ENCODE data around the gene FAM117A. TPM values are rescaled to one million over a fixed set of nuclear protein-coding genes. Genes with fewer than 3 reads are reported as not detected.

Gene FAM117A
- total and polyA plus RNA-seq, 10 of the 15 experiments (the other 5 are each of a cell fraction or from before 2014, with no cell fraction given) = 2.1 to 29.6 (median 20.0) TPM

DNA sequence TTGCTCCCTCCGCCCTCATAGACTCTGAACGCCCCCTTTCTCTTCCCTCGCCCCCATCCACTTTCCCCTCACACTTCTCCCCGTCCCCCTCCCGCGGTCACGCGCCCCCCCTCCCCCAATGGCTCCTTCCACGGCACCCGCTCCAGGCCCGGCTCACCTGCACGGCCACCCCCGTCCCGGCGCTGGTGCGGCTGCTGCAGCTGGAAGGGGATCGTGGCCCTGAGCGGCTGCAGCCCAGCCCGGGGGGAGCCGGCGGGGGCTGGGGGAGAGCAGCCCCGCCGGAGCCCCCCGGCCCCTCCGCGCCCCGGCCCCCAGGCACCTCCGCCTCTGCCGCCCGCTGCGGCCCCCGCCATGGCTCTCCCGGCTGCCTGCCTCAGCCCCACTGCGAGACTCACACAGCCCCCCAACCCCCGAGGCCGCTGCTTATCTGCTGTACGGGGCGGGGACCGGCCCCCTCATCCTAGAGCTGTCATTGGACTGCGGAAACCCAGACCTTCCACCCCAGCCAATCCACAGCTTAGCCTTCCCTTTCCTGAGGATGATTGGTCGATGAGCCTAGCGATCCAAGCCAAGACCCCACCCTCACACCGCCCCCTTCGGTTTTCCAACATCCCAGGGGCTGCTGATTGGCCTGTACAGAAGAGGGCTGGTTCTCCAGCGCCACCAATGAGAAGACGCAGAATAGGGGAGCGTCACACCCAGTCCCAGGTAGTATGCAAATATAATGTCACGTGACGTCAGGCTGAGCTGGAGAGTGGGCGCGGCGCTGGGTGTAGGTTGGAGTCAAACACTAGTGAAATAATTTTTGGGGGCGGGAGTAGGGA is at the start of gene FAM117A (continued):
- peak; percentile 28 for TF ChIP-seq E4F1 (IDR thresholded peaks at IDR 0.05; ENCODE audit: borderline replicate concordance, partially characterized antibody)
- peak; percentile 92; the same call in 2 of the 3 replicates for TF ChIP-seq POU2F2 (IDR thresholded peaks at IDR 0.05; ENCODE audit: borderline replicate concordance, low read depth, low read length)
- TF ChIP-seq RB1 (IDR thresholded peaks at IDR 0.05; ENCODE audit: borderline replicate concordance) = no peak
- no peak for TF ChIP-seq ZBTB33 (IDR thresholded peaks at IDR 0.05)
- TF ChIP-seq SIX5 (IDR thresholded peaks at IDR 0.05; ENCODE audit: low read depth, low read length, severe bottlenecking) = no peak
- TF ChIP-seq NFIC (IDR thresholded peaks at IDR 0.05; ENCODE audit: low read depth, low read length) = no peak
- no peak for TF ChIP-seq ZNF207 (IDR thresholded peaks at IDR 0.05; ENCODE audit: borderline replicate concordance)
- TF ChIP-seq RAD51 (IDR thresholded peaks at IDR 0.05) = peak; percentile 100
- TF ChIP-seq SRF (IDR thresholded peaks at IDR 0.05; ENCODE audit: low read depth in 2 of 2, low read length in 2 of 2) = no peak
- TF ChIP-seq, protein P1, sequence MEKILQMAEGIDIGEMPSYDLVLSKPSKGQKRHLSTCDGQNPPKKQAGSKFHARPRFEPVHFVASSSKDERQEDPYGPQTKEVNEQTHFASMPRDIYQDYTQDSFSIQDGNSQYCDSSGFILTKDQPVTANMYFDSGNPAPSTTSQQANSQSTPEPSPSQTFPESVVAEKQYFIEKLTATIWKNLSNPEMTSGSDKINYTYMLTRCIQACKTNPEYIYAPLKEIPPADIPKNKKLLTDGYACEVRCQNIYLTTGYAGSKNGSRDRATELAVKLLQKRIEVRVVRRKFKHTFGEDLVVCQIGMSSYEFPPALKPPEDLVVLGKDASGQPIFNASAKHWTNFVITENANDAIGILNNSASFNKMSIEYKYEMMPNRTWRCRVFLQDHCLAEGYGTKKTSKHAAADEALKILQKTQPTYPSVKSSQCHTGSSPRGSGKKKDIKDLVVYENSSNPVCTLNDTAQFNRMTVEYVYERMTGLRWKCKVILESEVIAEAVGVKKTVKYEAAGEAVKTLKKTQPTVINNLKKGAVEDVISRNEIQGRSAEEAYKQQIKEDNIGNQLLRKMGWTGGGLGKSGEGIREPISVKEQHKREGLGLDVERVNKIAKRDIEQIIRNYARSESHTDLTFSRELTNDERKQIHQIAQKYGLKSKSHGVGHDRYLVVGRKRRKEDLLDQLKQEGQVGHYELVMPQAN (conservative IDR thresholded peaks at IDR 0.05) = no peak
- no peak for TF ChIP-seq STAT1 (conservative IDR thresholded peaks at IDR 0.05)
- TF ChIP-seq, protein P2, sequence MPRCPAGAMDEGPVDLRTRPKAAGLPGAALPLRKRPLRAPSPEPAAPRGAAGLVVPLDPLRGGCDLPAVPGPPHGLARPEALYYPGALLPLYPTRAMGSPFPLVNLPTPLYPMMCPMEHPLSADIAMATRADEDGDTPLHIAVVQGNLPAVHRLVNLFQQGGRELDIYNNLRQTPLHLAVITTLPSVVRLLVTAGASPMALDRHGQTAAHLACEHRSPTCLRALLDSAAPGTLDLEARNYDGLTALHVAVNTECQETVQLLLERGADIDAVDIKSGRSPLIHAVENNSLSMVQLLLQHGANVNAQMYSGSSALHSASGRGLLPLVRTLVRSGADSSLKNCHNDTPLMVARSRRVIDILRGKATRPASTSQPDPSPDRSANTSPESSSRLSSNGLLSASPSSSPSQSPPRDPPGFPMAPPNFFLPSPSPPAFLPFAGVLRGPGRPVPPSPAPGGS (IDR thresholded peaks at IDR 0.05; ENCODE audit: borderline replicate concordance, insufficient read depth, low read depth, low read length, poor library complexity, severe bottlenecking) = peak; percentile 19
- TF ChIP-seq CBX3 (IDR thresholded peaks at IDR 0.05; ENCODE audit: borderline replicate concordance, low read depth) = no peak
- TF ChIP-seq CHD4 (IDR thresholded peaks at IDR 0.05) = no peak
- TF ChIP-seq ZNF217 (IDR thresholded peaks at IDR 0.05) = no peak
- no peak for TF ChIP-seq RBBP5 (conservative IDR thresholded peaks at IDR 0.05)
- TF ChIP-seq IRF3 (IDR thresholded peaks at IDR 0.05) = peak; percentile 81
- no peak for TF ChIP-seq GATAD2B (conservative IDR thresholded peaks at IDR 0.05; ENCODE audit: low read depth)
- TF ChIP-seq LARP7 (IDR thresholded peaks at IDR 0.05) = no peak
- TF ChIP-seq SUPT20H (IDR thresholded peaks at IDR 0.05; ENCODE audit: borderline replicate concordance, control insufficient read depth, low read depth, low read length) = no peak
- TF ChIP-seq BCL11A (IDR thresholded peaks at IDR 0.05; ENCODE audit: low read depth, low read length) = no peak
- no peak for TF ChIP-seq CBX5 (IDR thresholded peaks at IDR 0.05; ENCODE audit: low read depth)

All from GM12878 (cell line).